Middle frontal gyrus (tissue), 1 donor: ENCODE results near the gene MYL12A.

Source experiments
- DNase-seq: peaks from one replicate; pipeline ENCODE4 v3.0.0-alpha.2; 2015; ENCODE audit warnings: low spot score; ENCODE audit errors: extremely low spot score

Gene MYL12A

GRCh38 chr18:3281456-3282400 is 34.1 kb downstream of the MYL12A start:
- peak; percentile 75 for DNase-seq

GRCh38 chr18:3283253-3283863 is 35.8 kb downstream of the MYL12A start:
- DNase-seq = no peak

- DNase-seq = no peak
Observed at GRCh38 chr18:3283908-3284307, 36.3 kb downstream of the MYL12A start.

- DNase-seq = no peak
Observed at GRCh38 chr18:3284501-3284900, 36.9 kb downstream of the MYL12A start.

GRCh38 chr18:3286159-3286558 is 38.6 kb downstream of the MYL12A start:
- no peak for DNase-seq

GRCh38 chr18:3293196-3293951 is 45.8 kb downstream of the MYL12A start:
- no peak for DNase-seq

- no peak for DNase-seq
Observed at GRCh38 chr18:3294435-3295080, 47.0 kb downstream of the MYL12A start.

- peak; percentile 62 for DNase-seq
Observed at GRCh38 chr18:3297025-3297984, 49.7 kb downstream of the MYL12A start.

- DNase-seq = no peak
Observed at GRCh38 chr18:3304832-3305231, 57.2 kb downstream of the MYL12A start.

- DNase-seq = no peak
Observed at GRCh38 chr18:3305354-3305762, 57.8 kb downstream of the MYL12A start.
